Activated T-cell treated with anti-CD3 and anti-CD28 coated beads for 1 hour (primary cell): ENCODE data around the gene LIN7C.
"Not testable (repeated sequence)": the region's sequence is repeated elsewhere in the genome, so short reads cannot be mapped to it uniquely, and the experiment has no call there.

Experiments used
- DNase-seq: peaks from one replicate; pipeline ENCODE4 v3.0.0-alpha.2; 2020; ENCODE audit warnings: low read depth

Gene LIN7C

GRCh38 chr11:27470166-27470565 is 36.4 kb downstream of the LIN7C start:
- DNase-seq, result no peak

DNA sequence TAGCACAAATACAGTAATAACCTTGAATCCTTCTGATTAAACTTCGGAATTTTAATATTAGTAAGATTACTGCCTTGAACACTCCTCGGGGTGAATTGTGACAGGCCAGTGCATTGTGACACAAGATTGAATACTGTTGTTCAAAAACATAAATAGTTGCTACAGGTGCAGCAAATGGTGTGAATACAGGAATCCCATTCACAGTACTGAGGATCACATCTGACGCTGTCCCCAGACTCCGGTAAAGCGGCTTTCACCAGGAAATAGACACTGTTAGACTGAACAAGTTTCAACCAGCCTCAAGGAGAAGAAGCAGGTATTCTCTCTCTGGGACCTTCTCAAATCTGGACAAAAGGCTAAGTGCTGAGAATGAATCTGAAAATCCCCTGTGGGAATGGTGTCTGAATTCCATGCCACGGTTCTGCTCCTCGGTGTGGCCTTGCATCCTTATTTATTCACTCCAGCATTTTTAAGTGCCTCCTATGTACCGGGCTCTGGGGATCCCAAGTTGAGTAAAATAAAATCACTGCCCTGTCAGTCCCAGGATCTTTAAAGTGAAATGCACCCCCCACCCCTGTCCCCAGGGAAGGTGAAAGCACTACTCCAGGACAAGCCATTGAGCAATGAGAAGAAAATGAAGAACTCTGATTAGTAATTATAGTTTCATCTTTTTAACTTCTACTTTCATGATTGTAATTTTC is 37.4 kb downstream of the LIN7C start:
- no peak for DNase-seq

- DNase-seq, result no peak
Observed at GRCh38 chr11:27468209-27468994, 38.2 kb downstream of the LIN7C start.

- no peak for DNase-seq
Observed at GRCh38 chr11:27467181-27467913, 39.2 kb downstream of the LIN7C start.

GRCh38 chr11:27466363-27466762 is 40.2 kb downstream of the LIN7C start:
- no peak for DNase-seq

DNA sequence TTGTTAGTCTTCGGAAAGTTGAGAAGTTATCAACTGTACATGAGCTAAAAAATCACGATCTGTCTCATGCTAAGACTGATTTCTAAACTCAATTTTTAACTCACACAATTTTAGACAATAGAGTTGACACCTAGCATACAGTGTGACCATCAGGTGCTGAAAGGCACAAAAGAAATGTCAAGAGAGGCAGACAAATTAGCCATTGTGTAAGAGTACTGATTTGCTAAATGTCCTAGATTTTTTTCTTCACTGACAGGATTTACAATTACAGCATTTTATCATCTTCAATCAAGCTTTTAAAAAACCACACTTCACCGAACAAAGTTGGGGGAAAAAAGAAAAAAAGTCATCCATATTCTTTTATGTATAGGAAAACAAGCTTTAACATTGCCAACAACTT is 40.9 kb downstream of the LIN7C start:
- no peak for DNase-seq

- no peak for DNase-seq
Observed at GRCh38 chr11:27464909-27465308, 41.7 kb downstream of the LIN7C start.

DNA sequence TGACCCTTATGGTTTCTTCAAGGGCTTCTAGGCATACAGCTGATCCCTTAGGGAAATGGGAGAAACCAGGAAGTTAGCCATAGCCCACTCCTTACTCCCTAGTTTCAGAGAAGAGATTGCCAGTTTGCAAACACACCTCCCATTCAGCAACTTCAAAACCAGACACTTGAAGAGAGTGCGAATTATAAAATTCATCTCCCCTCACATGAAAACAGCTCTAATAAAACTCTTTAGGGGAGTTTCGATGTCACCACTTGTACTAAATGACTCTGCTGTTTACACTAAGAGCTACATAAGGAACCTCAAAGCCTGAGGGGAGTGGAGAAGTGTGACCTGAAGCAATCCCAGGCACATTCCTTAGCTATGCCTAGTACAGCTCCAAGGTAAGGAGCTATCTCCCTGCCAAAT is 42.3 kb downstream of the LIN7C start:
- DNase-seq, result no peak

DNA sequence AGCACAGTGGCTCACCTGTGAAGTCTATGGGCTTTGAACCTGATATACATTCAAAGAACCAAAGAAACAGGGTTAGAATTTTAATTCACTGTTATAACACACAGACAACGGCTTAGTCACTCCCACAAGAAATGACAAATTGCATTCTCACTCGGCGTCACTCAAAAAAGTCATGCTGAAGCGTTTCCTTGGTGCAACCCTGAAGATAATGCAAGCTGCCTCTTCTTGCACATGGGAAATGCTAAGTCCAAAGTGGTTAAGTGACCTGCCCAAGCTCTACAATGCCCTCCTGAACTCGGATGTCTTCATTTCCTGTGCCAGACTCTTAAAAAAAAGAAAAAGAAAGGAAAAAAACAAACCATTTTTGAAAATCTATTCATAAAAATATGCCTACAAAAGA is 44.0 kb downstream of the LIN7C start:
- no peak for DNase-seq

GRCh38 chr11:27460158-27460978 is 46.2 kb downstream of the LIN7C start:
- DNase-seq, result no peak

- no peak for DNase-seq
Observed at GRCh38 chr11:27459191-27459590, 47.4 kb downstream of the LIN7C start.

GRCh38 chr11:27458182-27458581 is 48.4 kb downstream of the LIN7C start:
- no peak for DNase-seq

DNA sequence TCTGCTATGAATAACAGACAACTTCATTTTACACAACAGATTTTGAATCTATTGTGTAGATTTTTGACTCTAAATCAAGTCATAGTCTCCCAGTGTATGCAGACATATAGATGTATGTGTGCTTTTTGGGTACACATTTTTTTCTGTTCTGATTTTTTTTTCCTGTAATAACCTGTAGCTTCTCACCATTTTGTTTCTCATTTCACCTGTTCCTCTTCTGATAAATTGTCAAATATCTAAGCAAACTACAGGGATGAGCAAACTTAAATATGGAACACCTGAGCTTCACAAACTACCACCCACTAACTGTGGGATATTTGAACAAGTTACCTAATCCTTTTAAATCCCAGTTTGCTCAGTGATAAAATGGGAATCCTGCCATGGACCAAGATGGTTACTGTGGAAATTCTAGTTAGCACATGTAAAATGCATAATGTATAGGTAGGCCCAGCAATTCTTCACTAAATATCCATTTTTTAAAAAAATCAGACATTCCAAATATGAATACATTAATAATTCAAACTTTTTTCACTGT is 49.7 kb downstream of the LIN7C start:
- DNase-seq, result no peak

DNA sequence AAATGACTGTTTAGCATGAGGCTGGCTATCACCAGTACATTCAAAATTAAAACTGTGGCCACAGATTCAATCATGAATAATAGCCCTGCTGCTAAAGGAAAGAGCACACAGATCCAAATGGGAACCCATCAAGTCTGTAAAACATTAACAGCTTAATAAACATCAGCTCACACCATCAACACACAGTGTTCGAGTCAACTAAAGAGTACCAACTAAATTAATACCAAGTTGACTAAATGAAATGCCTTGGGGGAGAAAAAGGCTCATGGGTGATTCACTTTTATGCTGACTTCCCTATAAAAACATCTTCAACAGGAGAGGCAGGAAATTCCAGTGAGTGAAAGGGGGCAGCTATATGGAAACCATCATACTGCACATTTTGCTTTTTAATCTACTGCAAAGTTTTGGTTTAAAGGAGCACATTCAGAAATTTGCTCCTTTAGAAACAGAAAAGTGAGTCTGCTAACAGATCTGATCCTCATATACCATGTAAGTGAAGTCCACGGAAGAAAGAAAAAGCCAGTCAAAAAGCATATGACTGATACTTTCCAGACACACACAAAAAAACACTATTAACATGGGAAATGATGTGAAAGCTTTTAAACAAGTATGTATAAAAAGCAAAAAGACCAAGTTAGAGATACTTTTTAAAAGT is 50.3 kb downstream of the LIN7C start:
- no peak for DNase-seq

GRCh38 chr11:27455667-27456066 is 50.9 kb downstream of the LIN7C start:
- no peak for DNase-seq

DNA sequence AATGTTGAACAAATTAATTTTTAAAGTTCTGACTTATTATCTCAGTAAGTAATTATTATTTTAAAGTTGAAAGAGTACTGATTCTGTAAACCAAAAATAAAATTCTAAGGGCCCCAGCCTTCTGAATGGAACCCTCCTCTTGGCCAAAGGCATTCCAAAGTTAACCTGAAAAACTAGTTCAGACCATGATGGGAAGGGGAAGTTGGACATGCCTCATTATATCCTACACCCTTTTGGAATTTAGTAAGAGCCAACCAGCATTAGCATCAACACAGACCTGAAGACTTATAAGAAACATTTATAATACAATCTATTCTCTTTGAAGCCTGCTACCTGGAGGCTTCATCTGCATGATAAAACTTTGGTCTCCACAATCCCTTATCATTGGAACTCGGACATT is 52.9 kb downstream of the LIN7C start:
- no peak for DNase-seq

DNA sequence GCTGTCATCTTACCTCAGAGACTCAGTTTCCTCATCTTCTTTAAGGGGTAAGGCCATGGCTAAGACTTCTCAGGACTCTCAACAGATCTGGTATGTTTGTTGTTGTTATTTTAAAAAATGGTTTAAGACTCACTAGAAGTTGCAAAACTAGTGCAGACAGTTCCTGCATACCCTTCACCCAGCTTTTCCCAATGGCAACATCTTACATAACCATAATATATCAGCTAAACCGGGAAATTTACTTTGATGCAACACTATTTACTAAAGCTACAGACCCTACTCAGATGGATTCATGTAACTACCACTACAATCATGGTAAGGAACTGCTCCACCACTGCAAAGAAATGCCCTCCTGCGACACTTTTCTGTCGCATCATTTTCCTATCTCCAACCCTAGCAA is 54.4 kb downstream of the LIN7C start:
- DNase-seq, result no peak

DNA sequence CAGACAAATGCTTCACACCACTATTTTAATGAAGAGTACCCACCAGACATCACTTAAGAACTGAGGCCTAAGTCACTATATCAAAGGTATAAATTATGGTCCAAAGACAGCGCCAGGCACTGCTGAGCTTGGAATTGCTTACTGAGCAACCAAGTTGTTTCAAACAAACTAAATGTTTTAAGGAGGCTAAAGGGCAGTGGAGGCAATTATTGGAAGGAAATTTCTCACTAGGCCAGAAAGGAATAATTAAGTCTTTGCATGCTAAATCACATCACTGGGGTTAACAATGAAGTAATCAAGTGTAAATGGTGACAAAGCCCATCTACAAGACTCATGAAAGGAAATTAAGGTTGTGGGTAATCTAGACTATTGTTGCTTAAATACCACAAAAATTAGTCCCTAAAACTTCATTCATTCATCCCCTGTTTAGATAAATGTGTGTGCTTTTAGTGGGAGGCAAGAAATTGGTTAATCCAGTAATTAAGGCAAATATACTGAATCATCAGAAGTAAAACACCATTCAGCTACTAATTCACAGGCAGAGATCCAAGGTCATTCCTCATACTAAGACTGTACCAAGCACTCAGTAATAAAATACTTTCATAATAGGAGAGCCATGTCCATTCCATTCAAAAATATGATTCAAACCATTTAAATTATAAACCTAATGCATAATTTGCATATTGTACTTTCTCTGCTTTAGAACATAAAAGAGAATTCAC is 55.2 kb downstream of the LIN7C start:
- DNase-seq, result no peak

- DNase-seq, result not testable (repeated sequence)
Observed at GRCh38 chr11:27448184-27448540, 58.4 kb downstream of the LIN7C start.

DNA sequence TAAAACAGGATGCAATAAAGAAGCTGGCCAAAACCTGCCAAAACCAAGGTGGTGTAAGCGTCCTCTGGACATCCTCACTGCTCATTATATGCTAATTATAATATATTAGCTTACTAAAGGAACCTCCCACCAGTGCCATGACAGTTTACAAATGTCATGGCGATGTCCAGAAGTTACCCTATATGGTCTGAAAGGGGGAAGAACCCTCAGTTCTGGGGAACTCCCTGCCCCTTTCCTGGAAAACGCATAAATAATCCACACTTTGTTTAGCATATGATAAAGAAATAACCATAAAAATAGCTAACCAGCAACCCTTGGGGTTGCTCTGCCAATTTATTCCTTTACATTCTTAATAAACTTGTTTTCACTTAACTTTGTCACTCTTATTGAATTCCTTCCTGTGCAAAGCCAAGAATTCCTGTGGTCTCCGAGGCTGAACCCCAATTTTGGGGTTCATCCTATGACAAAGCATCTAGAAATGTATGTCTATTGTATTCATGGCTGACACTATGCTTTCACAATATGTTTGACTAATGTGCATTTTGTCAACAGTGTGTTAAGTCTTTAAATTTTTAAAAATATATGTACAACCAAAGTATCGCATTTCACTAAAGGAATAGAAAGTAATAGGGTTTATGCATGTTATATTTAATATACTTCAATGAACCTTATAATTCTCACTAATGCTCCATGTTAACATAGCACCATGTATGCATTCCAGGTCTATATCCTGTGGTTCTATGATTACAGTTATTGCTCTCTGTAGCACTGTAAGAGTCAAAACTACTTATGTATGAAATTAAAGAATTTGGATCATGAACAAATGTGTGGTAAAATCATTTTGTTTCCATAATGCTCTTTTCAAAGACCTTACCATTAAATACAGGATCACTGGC is 59.0 kb downstream of the LIN7C start:
- DNase-seq, result no peak
